ENCODE results near the gene AMZ1. TPM values are rescaled to one million over a fixed set of nuclear protein-coding genes. Genes with fewer than 3 reads are reported as not detected.

Gene AMZ1
- total RNA-seq, 1 experiment from 2014 or later, result 0.74 TPM

DNA sequence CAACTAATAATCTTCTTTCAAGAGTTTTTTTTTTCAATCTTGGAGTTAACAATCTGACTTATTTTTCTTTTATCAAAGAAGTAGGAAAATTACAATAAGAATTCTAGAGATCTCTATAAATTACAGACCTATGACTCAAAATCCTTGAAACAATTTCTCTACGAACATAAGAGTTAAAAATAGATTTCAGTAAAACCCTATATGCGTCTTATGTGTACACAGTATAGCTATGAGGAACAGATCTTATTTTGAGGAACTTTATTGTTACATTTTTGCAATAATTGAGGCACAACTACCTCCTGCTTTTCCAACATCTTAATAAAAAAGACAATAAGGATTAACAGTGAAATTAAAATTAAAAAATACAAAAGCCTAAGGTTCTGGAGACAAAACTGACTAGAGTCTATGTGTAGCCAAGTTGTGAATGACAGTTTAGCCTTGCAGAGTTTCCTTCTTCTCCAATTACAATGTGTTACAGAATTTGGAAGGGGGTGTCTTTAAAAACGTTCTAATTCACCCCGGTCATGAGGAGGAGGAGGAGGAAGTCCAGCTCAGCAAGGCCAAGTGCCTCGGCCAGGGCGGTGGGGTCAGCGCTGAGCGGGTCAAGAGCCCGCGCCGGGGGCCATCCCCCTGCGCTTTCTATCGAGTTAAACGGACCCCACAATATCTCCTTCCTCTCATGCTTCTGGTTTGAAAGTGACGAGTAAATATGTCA is 40.5 kb downstream of the AMZ1 start:
- no peaks in the 10 kb centered on the region for H3K9me3 Mint-ChIP-seq
- H3K27ac ChIP-seq (ENCODE audit: insufficient read length, low read depth, low read length), result no peak overlapping the region
- H4K91ac ChIP-seq (ENCODE audit: insufficient read length, low read depth, low read length), result no peak overlapping the region
- H3K27me3 ChIP-seq (ENCODE audit: insufficient read depth, low read length), result no peaks in the 10 kb centered on the region
- H3K36me3 Mint-ChIP-seq (ENCODE audit: insufficient read depth in 1 of 3, low read depth in 3 of 3), result peaks cover 41 to 67% (median 56%) of the 10 kb centered on the region in 3 experiments; a peak in 6 of 7 replicates
- no peak overlapping the region for H2BK20ac ChIP-seq (ENCODE audit: low read depth, low read length, poor library complexity, severe bottlenecking)
- no peaks in the 10 kb centered on the region for H3K27me3 Mint-ChIP-seq (ENCODE audit: low read depth)
- H3K79me2 ChIP-seq (ENCODE audit: insufficient read depth, low read length), result no peaks in the 10 kb centered on the region; the same call in 1 of the 2 replicates
- no peak overlapping the region for H4K8ac ChIP-seq (replicated peaks; ENCODE audit: insufficient read length, low read depth, low read length)
- H3K4me2 ChIP-seq (ENCODE audit: insufficient read depth, insufficient read length, low read length), result no peak overlapping the region
- H3K23ac ChIP-seq (ENCODE audit: insufficient read length, low read depth, low read length), result no peak overlapping the region
- WGBS (ENCODE audit: extremely low coverage, insufficient read length, low lambda C conversion rate), result no CpG with 5 or more reads among the region's 15 CpGs
- H2BK120ac ChIP-seq (ENCODE audit: low read depth, low read length, poor library complexity, severe bottlenecking), result no peak overlapping the region
- H2BK5ac ChIP-seq (ENCODE audit: insufficient read length, low read length), result no peak overlapping the region
- DNase-seq, result no peak
- H4K20me1 ChIP-seq (ENCODE audit: control insufficient read depth, insufficient read depth, insufficient read length), result no peaks in the 10 kb centered on the region
- H3K9me3 ChIP-seq (ENCODE audit: control insufficient read depth, low read depth, low read length), result no peaks in the 10 kb centered on the region
- H3K79me1 ChIP-seq (ENCODE audit: insufficient read depth, low read depth, low read length, poor library complexity, severe bottlenecking), result no peaks in the 10 kb centered on the region
- no peak overlapping the region for H2AFZ ChIP-seq (ENCODE audit: low read length)
- TF ChIP-seq, protein P1, sequence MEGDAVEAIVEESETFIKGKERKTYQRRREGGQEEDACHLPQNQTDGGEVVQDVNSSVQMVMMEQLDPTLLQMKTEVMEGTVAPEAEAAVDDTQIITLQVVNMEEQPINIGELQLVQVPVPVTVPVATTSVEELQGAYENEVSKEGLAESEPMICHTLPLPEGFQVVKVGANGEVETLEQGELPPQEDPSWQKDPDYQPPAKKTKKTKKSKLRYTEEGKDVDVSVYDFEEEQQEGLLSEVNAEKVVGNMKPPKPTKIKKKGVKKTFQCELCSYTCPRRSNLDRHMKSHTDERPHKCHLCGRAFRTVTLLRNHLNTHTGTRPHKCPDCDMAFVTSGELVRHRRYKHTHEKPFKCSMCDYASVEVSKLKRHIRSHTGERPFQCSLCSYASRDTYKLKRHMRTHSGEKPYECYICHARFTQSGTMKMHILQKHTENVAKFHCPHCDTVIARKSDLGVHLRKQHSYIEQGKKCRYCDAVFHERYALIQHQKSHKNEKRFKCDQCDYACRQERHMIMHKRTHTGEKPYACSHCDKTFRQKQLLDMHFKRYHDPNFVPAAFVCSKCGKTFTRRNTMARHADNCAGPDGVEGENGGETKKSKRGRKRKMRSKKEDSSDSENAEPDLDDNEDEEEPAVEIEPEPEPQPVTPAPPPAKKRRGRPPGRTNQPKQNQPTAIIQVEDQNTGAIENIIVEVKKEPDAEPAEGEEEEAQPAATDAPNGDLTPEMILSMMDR (conservative IDR thresholded peaks at IDR 0.05), result no peak
- no peaks in the 10 kb centered on the region for H3K4me1 ChIP-seq (ENCODE audit: insufficient read depth, low read length)
- no peak overlapping the region for H3K9ac ChIP-seq (ENCODE audit: extremely low read depth, insufficient read length, low read length)
- peak overlapping the region in 1 of 3 experiments; percentile 70; a peak in 1 of 7 replicates for H3K27ac Mint-ChIP-seq
- no peak overlapping the region for H2AK5ac ChIP-seq (ENCODE audit: insufficient read length, low read length)
- H3T11ph ChIP-seq (ENCODE audit: low read length), result no peak overlapping the region
- no peak overlapping the region for H2BK12ac ChIP-seq (ENCODE audit: insufficient read length, low read depth, low read length)
- H4K5ac ChIP-seq (ENCODE audit: insufficient read length, low read depth, low read length), result no peak overlapping the region
- no peak overlapping the region for H3K4ac ChIP-seq (ENCODE audit: low read depth, low read length)
- no peak overlapping the region for H2BK15ac ChIP-seq (ENCODE audit: low read depth, low read length)
- H3K18ac ChIP-seq (ENCODE audit: insufficient read length, low read depth, low read length), result no peak overlapping the region
- no peak overlapping the region for H3K56ac ChIP-seq (ENCODE audit: insufficient read length, low read depth, low read length)
- peaks cover 2 to 6% of the 10 kb centered on the region in 2 experiments; a peak in 2 of 4 replicates for H3K4me1 Mint-ChIP-seq
- no peak overlapping the region for H3K4me3 Mint-ChIP-seq
- no peaks in the 10 kb centered on the region for H3K23me2 ChIP-seq (ENCODE audit: insufficient read length, low read depth, low read length, poor library complexity, severe bottlenecking)
- no peak overlapping the region for H3K14ac ChIP-seq (ENCODE audit: insufficient read depth, low read length)

Measured in H9 (cell line).